ENCODE results near the gene ACOXL.

DNA sequence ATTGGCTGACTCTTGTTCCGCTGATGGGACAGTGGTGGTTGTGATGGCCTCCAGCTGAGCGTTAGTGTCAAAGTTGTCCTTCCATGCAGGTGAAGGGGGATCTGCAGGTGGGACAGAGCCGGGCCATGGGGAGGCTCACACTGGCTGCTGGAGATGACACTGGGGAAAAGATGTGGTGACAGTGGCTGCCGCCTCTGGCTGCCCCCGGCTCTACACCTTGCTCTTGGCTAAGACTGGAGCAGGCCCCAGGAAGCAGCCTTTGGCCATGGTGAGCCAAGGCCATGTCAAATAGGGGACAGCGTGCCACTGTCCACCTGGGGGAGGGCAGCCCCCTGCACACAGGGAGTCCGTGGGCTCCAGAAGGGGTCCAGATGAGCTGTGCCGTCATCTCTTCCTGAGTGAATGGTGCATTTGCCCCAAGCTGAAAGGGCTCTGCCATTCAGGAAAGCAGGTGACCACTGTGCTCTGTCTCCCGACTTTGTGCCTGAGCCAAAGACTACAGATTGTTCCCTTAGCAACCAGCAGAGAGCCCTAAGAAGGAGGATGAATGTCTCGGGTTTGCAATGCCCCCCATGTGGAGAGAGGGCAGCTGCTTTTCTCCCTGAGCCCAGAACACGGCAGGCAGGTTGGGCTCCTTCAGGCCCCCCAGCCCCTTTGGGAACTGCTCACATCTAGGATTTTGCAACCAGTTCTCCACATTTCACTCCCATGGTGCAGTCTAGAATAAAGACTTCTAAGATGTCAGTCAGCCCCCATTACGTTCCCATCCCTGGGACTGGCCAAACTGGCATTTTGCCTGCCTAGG lies 309.2 kb downstream of the ACOXL start:
- TF ChIP-seq, protein P1, sequence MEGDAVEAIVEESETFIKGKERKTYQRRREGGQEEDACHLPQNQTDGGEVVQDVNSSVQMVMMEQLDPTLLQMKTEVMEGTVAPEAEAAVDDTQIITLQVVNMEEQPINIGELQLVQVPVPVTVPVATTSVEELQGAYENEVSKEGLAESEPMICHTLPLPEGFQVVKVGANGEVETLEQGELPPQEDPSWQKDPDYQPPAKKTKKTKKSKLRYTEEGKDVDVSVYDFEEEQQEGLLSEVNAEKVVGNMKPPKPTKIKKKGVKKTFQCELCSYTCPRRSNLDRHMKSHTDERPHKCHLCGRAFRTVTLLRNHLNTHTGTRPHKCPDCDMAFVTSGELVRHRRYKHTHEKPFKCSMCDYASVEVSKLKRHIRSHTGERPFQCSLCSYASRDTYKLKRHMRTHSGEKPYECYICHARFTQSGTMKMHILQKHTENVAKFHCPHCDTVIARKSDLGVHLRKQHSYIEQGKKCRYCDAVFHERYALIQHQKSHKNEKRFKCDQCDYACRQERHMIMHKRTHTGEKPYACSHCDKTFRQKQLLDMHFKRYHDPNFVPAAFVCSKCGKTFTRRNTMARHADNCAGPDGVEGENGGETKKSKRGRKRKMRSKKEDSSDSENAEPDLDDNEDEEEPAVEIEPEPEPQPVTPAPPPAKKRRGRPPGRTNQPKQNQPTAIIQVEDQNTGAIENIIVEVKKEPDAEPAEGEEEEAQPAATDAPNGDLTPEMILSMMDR (IDR thresholded peaks at IDR 0.05), result no peak
- TF ChIP-seq POLR2A (IDR thresholded peaks at IDR 0.05), result no peak

All from right lobe of liver (tissue), 4 donors.